Endometrium (tissue), 2 donors: ENCODE data around the gene GEMIN2.
"Not testable (repeated sequence)": the region's sequence is repeated elsewhere in the genome, so short reads cannot be mapped to it uniquely, and the experiment has no call there.

ENCODE experiments used
- FAIRE-seq: peaks from 2 replicates; lab custom pipeline; 2012; peaks lifted over from hg19 to GRCh38; lab: Jason Lieb, UNC
- donor health status: control.
- donor health status: control.

Gene GEMIN2

DNA sequence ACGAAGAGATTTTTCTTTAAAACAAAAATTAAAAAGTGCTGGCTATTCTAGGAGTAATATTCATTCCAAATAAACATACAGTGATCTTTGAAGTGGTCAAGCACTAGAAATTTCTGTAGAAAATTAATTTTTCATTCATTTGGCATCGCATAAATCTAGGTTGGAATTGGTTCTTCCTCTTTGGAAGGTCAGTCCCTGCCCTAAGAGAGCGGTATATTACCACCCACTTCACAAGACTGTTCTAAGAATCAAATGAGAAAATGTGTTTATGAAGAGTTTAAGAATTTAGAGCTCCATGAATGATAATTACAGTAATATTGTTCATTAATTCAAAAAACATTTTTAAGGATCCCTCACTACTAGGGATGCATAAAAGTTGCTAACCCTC lies 444 bp upstream of the GEMIN2 start:
- FAIRE-seq = no peak

DNA sequence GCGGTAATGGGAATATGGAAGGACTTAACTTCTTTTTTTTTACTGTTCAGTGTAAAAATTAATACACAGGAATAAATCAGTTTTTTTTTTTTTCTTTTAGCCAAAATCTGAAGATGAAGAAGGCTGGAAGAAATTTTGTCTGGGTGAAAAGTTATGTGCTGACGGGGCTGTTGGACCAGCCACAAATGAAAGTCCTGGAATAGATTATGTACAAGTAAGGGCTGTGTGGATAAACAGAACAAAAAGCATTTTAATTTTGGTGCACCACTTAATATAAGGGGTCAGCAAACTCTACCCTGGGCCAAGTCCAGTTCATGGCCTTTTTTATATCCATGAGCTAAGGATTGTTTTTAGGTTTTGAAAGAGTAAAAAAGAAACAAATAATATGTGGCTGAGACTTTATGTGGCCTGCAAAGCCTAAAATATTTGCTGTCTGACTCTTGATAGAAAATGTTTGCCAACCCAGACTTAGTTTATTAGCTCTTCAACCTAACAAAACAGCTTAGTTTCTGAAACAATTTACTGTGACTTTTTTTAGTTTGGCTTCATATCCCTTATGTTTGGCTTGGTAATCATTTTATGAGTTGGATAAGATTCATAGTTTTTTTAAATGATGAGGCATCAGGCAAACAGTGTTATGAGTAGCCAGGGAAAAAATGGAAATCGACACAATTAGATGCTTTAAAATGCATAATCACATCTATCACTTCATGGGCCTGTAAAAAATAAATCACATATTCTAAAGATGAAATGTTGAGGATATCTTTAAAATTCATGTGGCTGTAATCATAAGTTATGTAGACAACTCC lies 8.4 kb downstream of the GEMIN2 start:
- no peak for FAIRE-seq

DNA sequence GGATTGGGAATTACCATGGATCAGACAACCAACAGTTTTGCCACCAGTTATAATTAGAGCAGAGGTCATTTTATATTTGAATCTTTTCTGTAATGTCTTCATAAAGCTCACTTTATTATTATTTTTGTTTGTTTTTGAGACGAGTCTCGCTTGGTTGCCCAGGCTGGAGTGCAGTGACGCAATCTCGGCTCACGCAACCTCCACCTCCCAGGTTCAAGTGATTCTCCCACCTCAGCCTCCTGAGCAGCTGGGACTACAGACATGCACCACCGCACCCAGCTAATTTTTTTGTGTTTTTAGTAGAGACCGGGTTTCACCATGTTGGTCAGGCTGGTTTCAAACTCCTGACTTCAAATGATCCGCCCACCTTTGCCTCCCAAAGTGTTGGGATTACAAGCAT lies 23.7 kb downstream of the GEMIN2 start:
- not testable (repeated sequence) for FAIRE-seq

DNA sequence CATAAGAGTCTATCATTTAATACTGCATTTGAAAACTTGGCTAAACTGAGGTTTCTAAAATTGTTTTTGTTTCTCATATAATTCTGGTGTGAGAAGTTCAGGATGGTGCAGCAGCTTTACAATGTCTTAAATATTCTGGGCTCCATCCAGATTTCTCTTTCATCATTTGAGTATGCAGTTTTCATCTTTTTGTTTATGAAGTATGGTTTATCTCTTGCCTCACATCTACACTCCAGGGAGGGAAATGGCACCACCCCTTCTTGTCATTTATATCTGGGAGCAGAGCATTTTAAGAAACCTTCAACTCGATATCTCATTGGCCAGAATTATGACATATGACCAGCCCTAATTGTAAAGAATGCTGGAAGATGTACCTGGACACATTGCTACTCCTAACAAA lies 24.3 kb downstream of the GEMIN2 start:
- no peak for FAIRE-seq

DNA sequence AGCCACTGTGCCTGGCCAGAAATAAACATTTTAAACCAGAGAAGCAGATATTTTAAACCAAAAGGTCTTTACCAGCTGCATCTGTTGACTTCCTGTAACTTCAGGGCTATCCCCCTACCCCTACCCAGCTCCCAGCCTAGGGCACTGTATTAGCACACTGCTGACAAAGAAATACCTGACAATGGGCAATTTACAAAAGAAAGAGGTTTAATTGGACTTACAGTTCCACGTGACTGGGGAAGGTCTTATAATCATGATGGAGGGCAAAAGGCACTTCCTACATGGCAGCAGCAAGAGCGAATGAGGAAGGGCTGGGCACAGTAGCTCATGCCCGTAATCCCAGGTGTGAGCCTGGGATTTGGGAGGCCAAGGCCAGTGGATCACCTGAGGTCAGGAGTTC lies 26.0 kb downstream of the GEMIN2 start:
- FAIRE-seq = no peak

DNA sequence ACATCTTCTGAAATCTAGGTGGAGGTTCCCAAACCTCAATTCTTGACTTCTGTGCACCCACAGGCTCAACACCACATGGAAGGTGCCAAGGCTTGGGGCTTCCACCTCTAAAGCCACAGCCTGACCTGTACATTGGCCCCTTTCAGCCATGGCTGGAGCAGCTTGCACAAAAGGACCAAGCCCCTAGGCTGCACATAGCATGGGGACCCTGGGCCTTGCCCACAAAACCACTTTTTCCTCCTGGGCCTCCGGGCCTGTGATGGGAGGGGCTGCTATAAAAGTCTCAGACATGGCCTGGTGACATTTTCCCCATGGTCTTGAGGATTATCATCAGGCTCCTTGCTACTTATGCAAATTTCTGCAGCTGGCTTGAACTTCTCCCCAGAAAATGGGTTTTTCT lies 27.5 kb downstream of the GEMIN2 start:
- not testable (repeated sequence) for FAIRE-seq

DNA sequence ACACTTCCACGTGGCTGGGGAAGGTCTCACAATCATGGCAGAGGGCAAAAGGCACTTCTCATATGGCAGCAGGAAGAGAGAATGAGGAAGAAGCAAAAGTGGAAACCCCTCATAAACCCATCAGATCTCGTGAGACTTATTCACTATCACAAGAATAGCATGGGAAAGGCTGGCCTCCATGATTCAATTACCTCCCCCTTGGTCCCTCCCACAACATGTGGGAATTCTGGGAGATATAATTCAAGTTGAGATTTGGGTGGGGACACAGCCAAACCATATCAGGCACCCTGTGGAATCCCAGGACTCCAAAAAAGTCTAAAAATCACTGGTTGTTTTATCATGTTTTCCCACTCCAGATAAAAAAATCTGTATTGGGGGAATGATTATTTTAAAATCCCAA lies 29.1 kb downstream of the GEMIN2 start:
- not testable (repeated sequence) for FAIRE-seq

DNA sequence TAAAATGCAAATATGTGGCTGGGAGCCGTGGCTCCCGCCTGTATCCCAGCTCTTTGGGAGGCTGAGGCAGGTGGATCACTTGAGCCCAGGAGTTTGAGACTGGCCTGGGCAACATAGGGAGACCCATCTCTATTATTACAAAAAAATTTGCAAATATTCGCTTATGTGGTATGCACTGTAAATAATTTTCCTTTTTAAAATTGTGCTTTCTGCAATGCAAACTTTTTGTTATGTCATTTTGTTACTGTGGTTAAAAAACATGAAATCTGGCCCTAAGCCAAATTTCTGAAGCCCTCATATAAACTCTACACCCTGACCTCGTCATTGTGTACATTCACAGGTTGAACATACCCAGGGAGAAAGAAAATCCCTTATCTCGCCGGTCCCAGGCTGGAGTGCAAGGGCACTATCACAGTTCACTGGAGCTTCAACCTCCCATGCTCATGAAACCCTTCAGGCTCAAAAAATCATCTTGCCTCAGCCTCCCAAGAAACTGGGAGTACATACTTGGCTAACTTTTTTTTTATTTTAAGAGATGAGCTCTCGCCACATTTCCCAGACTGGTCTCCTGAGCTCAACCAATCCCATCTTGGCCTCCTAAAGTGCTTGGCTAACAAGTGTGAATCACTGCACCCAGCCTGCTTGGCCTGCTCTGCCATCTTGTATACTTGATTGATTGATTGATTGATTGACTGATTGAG lies 31.3 kb downstream of the GEMIN2 start:
- no peak for FAIRE-seq

DNA sequence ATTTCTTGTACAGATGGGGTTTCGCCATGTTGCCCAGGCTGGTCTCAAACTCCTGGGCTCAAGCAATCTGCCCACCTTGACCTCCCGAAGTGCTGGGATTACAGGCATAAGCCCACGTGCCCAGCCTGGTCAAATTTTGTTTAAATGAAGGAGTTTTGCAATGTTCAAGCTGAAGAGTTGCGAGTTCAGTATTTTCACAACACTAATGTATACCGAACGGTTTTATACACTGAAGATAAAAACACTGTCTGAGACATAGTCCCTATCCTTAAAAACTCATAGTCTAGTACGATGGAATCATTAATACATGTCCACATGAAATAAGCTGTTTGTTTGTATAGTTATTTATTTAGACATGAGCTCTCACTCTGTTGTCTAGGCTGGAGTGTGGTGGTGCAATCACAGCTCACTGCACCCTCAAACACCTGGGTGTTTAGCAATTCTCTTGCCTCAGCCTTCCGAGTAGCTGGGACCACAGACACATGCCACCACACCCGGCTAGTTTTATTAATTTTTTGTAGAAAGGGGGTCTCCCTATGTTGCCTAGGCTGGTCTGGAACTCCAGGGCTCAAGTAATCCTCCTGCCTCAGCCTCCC lies 40.6 kb downstream of the GEMIN2 start:
- FAIRE-seq = no peak

DNA sequence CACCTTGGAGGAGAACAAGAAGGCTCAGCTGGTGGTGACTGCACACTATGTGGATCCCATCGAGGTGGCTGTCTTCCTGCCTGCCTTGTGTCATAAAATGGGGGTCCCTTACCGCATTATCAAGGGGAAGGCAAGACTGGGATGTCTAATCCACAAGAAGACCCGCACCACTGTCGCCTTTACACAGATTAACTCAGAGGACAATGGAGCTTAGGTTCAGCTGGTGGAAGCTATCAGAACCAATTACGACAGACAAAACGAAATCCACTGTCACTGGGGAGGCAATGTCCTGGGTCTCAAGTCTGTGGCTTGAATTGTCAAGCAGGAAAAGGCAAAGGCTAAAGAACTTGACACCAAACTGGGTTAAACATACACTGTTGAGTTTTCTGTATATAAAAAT lies 43.4 kb downstream of the GEMIN2 start:
- FAIRE-seq = no peak

DNA sequence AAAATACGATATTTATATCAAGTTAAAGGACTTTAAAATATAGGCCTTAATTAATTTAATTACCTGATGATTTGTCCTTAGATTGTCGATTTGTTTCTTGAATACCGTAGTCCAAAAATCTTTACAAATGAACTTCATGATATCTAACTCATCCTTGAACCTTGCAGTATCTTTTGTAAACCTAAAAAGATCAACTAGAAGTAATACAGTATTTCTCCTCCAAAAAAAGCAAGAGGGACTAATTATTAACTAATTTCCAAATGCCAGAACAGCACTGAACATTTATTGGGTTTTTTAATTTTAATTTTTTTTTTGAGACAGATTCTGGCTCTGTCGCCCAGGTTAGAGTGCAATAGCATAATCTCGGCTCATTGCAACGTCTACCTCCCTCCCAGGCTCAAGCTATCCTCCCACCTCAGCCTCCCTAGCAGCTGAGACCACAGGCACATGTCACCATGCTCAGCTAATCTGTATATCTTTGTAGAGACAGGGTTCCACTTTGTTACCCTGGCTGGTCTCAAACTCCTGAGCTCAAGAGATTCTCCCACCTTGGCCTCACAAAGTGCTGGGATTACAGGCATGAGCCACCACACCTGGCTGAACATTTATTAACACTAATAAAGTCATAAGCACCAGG lies 44.2 kb downstream of the GEMIN2 start:
- no peak for FAIRE-seq

DNA sequence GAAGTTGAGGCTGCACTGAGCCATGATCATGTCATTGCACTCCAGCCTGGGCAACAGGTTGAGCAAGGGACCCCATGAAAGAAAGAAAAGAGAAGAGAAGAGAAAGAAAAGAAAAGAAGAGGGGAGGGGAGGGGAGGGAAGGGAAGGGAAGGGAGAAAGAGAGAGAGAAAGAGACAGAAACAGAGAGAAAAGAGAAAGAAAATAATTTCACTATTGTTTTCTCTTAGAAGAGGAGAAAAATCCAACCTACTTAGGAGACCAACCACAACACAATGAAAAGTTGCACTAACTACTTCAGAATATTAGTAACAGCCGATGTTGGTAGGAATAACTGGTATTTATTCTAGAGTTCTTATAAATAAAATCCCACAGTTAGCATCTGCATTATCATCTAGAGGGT lies 46.4 kb downstream of the GEMIN2 start:
- no peak for FAIRE-seq

DNA sequence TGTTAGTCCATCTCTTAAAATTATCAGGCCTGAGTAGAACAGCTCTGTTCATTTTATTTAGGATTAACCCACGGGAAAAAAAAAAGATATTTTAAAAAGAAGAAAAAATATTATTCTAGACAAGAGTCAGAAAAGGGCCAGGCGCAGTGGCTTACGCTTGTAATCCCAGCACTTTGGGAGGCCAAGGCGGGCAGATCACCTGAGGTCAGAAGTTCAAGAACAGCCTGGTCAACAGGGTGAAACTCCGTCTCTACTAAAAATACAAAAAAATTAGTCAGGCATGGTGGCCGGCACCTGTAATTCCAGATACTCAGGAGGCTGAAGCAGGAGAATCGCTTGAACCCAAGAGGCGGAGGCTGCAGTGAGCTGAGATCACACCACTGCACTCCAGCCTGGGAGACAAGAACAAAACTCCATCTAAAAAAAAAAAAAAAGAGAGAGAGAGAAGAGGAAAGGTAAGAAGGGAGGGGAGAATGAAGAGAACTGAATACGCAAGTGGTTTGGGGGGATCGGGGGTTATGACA lies 53.7 kb downstream of the GEMIN2 start:
- FAIRE-seq = not testable (repeated sequence)

DNA sequence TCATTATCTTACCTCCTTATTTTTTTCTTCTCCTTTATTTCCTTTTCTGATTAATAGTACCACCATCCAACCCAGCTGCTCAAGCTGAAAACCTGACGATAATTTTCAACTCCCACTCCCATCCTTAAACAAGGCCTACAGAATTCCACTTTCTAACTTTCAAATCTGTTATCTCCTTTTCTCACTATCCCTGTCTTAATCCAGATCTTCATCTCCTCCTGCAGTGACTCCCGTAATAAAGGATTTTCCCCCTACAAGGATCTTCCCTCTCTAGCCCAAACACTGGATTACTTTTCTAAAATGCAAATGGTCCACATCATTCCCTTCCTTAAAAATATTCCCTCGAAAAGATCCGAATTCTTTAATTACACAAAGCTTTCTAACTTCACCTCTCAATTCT lies 54.5 kb downstream of the GEMIN2 start:
- no peak for FAIRE-seq

DNA sequence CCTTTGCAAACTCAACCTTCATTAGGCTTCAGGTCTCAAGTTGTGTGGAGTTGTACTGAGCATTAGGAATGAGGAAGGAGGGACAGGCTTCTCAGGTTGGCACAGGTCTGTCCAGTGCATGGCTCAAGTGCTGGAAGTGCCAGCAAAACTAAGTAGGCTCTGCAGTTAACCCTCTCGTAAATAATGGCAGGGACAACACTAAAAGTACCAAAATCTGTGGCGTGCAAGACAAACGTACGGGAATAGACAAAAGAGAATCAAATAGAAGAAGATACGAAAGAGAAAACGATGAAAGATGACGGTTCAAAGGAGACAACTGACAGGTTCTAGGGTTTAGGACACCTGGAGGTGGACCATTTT lies 55.4 kb downstream of the GEMIN2 start:
- no peak for FAIRE-seq

DNA sequence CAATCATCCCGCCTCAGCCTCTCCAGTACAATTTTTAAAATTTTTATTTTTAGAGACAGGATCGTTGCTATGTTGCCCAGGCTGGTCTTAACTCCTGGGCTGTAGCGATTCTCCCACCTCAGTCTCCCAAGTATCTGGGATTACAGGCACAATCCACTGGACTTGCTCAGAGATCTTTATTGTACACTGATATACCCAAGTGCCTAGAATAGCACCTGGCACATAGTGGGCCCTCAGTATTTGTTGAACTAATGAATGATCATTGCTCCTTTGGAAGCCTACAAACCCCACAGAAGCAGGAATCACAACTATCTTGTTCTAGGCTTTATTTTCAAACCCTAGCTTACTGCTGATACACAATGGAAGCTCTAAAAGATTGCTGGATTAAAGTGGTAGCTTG lies 59.1 kb downstream of the GEMIN2 start:
- no peak for FAIRE-seq

DNA sequence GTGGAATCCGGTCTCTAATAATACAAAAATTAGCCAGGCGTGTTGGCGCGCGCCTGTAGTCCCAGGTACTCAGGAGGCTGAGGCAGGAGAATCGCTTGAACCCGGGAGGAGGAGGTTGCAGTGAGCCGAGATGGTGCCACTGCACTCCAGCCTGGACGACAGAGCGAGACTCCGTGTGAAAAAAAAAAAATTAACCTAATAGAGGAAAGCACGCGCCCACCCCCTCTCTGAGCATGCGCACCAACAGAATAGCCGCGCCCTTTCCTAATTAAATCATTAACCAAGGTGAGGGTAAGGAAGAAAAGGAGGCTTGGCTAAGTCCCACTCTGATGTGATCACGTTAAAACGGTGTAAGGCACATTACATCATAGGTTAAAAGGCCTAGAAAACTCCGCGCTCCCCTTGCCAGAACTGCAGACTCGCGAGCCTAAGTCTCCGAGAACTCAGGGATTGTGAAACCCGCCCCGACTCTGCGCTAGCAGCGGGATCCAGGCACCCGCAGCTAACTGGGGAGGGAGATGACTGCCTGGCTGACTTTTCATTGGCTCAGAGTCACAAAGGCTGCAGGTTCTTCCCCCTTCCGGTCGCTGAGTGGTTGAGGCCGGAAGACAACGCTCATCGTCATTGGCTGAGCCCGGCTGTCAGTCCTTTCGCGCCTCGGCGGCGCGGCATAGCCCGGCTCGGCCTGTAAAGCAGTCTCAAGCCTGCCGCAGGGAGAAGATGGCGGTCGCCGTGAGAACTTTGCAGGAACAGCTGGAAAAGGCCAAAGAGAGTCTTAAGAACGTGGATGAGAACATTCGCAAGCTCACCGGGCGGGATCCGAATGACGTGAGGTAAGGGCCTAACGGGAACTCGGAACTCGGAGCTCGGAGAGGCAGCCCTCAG lies 60.7 kb downstream of the GEMIN2 start, which contains the start of gene PNN:
Gene PNN (plus strand): TSS at position 695 of the 885 bp plus-strand sequence. CDS start 26 bp downstream, at position 721.
- peak; percentile 96 for FAIRE-seq

DNA sequence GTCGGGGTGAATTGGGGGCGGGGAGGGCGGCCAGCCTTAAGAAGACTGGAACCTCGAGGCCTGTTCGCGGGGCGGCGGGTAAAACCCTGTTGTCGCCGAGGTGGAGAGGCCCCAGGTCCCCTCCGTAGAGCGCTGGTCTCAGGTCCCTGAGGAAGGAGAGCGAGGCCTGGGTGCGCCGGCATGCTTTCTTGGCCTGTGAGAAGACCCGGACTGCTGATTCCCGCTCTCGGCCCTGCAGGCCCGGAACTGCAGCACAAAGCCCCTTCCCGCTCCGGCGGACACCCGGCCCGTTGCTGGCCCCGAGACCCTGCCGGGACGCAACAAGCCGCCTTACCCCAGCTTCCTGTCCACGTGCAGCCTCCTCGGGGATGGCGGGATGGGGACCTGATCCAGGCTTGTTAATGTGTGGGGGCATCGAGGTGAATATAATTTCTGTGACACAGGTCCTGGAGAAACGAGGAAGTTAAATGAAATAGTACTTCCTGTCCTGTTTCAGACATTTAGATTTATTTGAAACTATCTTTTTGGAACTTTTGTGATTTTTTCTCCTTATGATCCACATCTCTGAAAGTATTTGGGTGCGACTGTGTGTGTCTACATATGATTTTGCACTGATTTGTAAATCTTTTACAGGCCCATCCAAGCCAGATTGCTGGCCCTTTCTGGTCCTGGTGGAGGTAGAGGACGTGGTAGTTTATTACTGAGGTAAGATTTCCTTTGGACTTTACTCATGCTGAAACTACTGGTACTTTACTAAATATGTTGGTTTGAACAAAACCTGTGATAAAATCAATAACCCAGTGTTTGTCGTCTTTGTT lies 61.5 kb downstream of the GEMIN2 start:
- FAIRE-seq = no peak

DNA sequence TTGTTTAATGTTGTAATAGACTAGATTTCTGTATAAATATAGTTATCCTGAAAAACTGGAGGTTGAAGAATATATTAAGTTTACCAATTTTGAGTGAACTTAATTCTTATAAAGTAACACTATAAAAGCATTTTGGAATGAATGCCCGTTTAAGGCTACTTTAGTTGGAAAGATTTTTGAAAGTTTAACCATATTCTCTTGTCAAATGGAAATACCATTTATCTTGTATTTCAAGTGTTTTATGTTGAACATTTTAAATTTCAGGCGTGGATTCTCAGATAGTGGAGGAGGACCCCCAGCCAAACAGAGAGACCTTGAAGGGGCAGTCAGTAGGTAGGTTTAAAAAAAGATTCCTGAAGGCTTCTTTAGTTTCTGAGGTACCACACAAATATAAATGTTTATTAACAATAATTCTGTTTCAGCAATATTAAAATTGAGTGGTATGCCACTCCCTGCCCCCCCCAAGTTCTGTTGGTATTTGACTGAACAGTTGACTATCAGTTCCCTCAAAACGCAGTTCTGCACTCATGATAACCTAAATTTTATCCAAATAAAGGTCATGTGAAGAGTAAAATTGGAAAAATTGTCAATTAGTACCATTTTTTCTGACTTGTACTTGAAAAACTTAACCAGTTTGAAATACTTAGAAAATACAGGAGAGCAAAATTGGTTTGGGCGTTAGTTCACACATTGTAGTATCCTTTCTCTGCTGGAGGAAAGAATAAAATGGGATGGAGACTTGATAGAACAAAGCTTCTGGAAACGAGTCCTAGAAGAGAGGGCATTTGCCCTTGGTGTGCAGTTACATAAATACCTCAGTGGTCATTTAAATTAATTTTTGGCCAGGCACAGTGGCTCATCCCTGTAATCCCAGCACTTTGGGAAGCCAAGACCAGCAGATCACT lies 62.4 kb downstream of the GEMIN2 start:
- no peak for FAIRE-seq

DNA sequence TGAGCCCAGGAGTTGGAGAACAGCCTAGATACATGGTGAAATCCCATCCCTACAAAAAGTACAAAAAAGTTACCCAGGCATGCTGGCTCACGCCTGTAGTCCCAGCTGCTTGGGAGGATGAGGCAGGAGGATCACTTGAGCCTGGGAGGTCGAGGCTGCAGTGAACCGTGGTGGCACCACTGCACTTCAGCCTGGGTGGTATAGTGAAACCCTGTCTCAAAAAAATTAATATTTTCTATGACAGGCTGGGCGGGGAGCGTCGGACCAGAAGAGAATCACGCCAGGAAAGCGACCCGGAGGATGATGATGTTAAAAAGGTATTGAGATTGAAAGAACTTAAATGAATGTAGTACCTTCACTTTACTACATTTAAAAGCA lies 63.0 kb downstream of the GEMIN2 start:
- FAIRE-seq = no peak
